IMR-90 (cell line): ENCODE measurements around the gene NOL4L. TPM values are rescaled to one million over a fixed set of nuclear protein-coding genes. Genes with fewer than 3 reads are reported as not detected.

ENCODE experiments used
- ATAC-seq: fragments of 200-7000 bp; cut with Tn5 transposase; 2 replicates; pipeline ENCODE4 v1.9.1; 2020; ENCODE audit warnings: low read depth, mild to moderate bottlenecking, moderate library complexity
- BruUV-seq: library from RNA; stranded (reverse); fragments of 400-500 nt; replicated peaks from 2 replicates; lab custom pipeline; 2021; lab: Mats Ljungman, UMichigan
- CTCF ChIA-PET: fragments of 300-600 bp; formaldehyde crosslinking; extraction: SDS; loops from one replicate; lab custom pipeline; 2021; ENCODE audit warnings: antibody characterized with exemption; lab: Yijun Ruan, JAX
- POLR2A ChIA-PET: fragments of 300-600 bp; sonication (Branson Sonifier 250); formaldehyde crosslinking; loops from one replicate; lab custom pipeline; 2022; ENCODE audit warnings: antibody characterized with exemption; ENCODE audit not compliant: unreplicated experiment; lab: Charles Lee
- DNase-seq: peaks from one replicate; pipeline ENCODE4 v3.0.0; 2013
- H2AFZ ChIP-seq: replicated peaks from 2 replicates; pipeline ENCODE3; 2013; ENCODE audit warnings: low read length, mild to moderate bottlenecking; ENCODE audit not compliant: poor library complexity
- H2AK5ac ChIP-seq: 2 replicates; pipeline ENCODE4 v1.6.1; 2013; ENCODE audit warnings: low read depth, low read length, inconsistent platforms
- H2AK9ac ChIP-seq: replicated peaks from 2 replicates; pipeline ENCODE3; 2013; ENCODE audit warnings: mild to moderate bottlenecking, low read depth, low read length, moderate library complexity; ENCODE audit not compliant: poor library complexity
- H2BK120ac ChIP-seq: 2 replicates; pipeline ENCODE4 v1.6.1; 2013; ENCODE audit warnings: low read depth, low read length, inconsistent platforms
- H2BK15ac ChIP-seq: 3 replicates; pipeline ENCODE4 v1.6.1; 2013; ENCODE audit warnings: low read depth, low read length, inconsistent platforms
- H2BK20ac ChIP-seq: 2 replicates; pipeline ENCODE4 v1.6.1; 2013; ENCODE audit warnings: low read depth, mild to moderate bottlenecking, inconsistent platforms, low read length, moderate library complexity
- H2BK5ac ChIP-seq: 2 replicates; pipeline ENCODE4 v1.6.1; 2013; ENCODE audit warnings: mild to moderate bottlenecking, low read depth, low read length, inconsistent platforms; ENCODE audit not compliant: poor library complexity, severe bottlenecking
- H3K14ac ChIP-seq: replicated peaks from 2 replicates; pipeline ENCODE4 v1.6.1; 2013; ENCODE audit warnings: low read depth, low read length, inconsistent platforms
- H3K18ac ChIP-seq: 2 replicates; pipeline ENCODE4 v1.6.1; 2013; ENCODE audit warnings: low read depth, low read length, control low read depth
- H3K23ac ChIP-seq: 2 replicates; pipeline ENCODE4 v1.6.1; 2013; ENCODE audit warnings: low read depth, low read length, inconsistent platforms
- H3K27ac ChIP-seq: 2 replicates; pipeline ENCODE4 v1.5.1; 2013; ENCODE audit warnings: mild to moderate bottlenecking, control low read depth, low read length; ENCODE audit not compliant: insufficient read depth
- H3K27me3 ChIP-seq: 2 replicates; pipeline ENCODE4 v1.6.1; 2013; ENCODE audit warnings: low read length; ENCODE audit not compliant: control insufficient read depth, insufficient read depth
- H3K36me3 ChIP-seq: 2 replicates; pipeline ENCODE4 v1.6.1; 2013; ENCODE audit warnings: low read length, mixed read lengths; ENCODE audit not compliant: control insufficient read depth, insufficient read depth
- H3K4ac ChIP-seq: 2 replicates; pipeline ENCODE4 v1.6.1; 2013; ENCODE audit warnings: low read depth, low read length, inconsistent platforms
- H3K4me1 ChIP-seq: 2 replicates; pipeline ENCODE4 v1.6.1; 2013; ENCODE audit warnings: low read length, mixed read lengths; ENCODE audit not compliant: control insufficient read depth, insufficient read depth
- H3K4me2 ChIP-seq: 2 replicates; pipeline ENCODE4 v1.6.1; 2013; ENCODE audit warnings: low read depth, mild to moderate bottlenecking, control low read depth, low read length, moderate library complexity
- H3K4me3 ChIP-seq: 2 replicates; pipeline ENCODE4 v1.5.1; 2013; ENCODE audit warnings: low read depth, mild to moderate bottlenecking, control low read depth, low read length, moderate library complexity; ENCODE audit not compliant: insufficient read depth
- H3K56ac ChIP-seq: 2 replicates; pipeline ENCODE4 v1.6.1; 2013; ENCODE audit warnings: low read length, inconsistent platforms; ENCODE audit not compliant: insufficient read depth; ENCODE audit errors: extremely low read depth
- H3K79me1 ChIP-seq, 2 experiments: 2 replicates each; pipeline ENCODE4 v1.6.1; 2013; ENCODE audit warnings: low read length in 2 of 2, inconsistent platforms in 1 of 2, low read depth in 1 of 2
- H3K9ac ChIP-seq: 2 replicates; pipeline ENCODE4 v1.6.1; 2013; ENCODE audit warnings: low read depth, low read length, control low read depth
- H3K9me1 ChIP-seq: 2 replicates; pipeline ENCODE4 v1.6.1; 2013; ENCODE audit warnings: low read length, inconsistent platforms; ENCODE audit not compliant: insufficient read depth
- H3K9me3 ChIP-seq: 2 replicates; pipeline ENCODE4 v1.6.1; 2013; ENCODE audit warnings: low read length; ENCODE audit not compliant: control insufficient read depth, insufficient read depth
- H4K20me1 ChIP-seq: 2 replicates; pipeline ENCODE4 v1.6.1; 2013; ENCODE audit warnings: low read length, inconsistent platforms; ENCODE audit not compliant: insufficient read depth
- H4K5ac ChIP-seq: 2 replicates; pipeline ENCODE4 v1.6.1; 2013; ENCODE audit warnings: mild to moderate bottlenecking, low read depth, low read length, control low read depth
- H4K8ac ChIP-seq, 2 experiments: 2 replicates each; pipeline ENCODE4 v1.6.1; 2013; ENCODE audit warnings: low read depth in 2 of 2, low read length in 2 of 2, control low read depth in 1 of 2, inconsistent platforms in 1 of 2
- H4K91ac ChIP-seq: 2 replicates; pipeline ENCODE4 v1.6.1; 2013; ENCODE audit warnings: low read depth, low read length, inconsistent platforms; ENCODE audit not compliant: insufficient read depth
- POLR2A ChIP-seq: IDR thresholded peaks from 2 replicates; pipeline ENCODE4 v1.6.1; 2012; ENCODE audit warnings: mild to moderate bottlenecking, low read depth, low read length
- WGBS, 2 experiments: methylation state at CpG; one replicate each; pipeline versions ENCODE4 v1.1.5 to v1.1.7; 2013; ENCODE audit warnings: missing lambda C conversion rate in 2 of 2; ENCODE audit not compliant: insufficient read length in 1 of 2; ENCODE audit errors: extremely low coverage in 2 of 2; 5-methylcytosine and 5-hydroxymethylcytosine counted together
- dilution Hi-C: fragments of 300-500 bp; cut with HindIII; formaldehyde crosslinking; loops from one replicate; pipeline ENCODE4 v1.14.3; 2018; ENCODE audit warnings: low sequenced_read_pairs; ENCODE audit not compliant: unreplicated experiment
- in situ Hi-C: fragments of 300-500 bp; cut with MboI; formaldehyde crosslinking; loops from 3 replicates; pipeline ENCODE4 v1.14.3; 2019; ENCODE audit warnings: low sequenced_read_pairs, inconsistent platforms, mixed read lengths
- intact Hi-C: fragments of 100-400 bp; cut with micrococcal nuclease; formaldehyde crosslinking; loops from 2 replicates; pipeline ENCODE4 v1.10.0; 2022
- polyA plus RNA-seq, 3 experiments: library from polyadenylated mRNA; depleted of rRNA; stranded (reverse); fragments of >200 nt; gene quantifications; 2 replicates each; pipeline ENCODE4 v1.2.3, GENCODE V29; 2012; ENCODE audit warnings: low replicate concordance in 1 of 3
- total RNA-seq: library from RNA; depleted of rRNA; stranded (reverse); fragments of >200 nt; gene quantifications from 2 replicates; pipeline ENCODE4 v1.2.3, GENCODE V29; 2012

NOL4L gene
- total and polyA plus RNA-seq, 2 of the 4 experiments (the other 2 are of a cell fraction) = 4.7 to 13.3 TPM

DNA sequence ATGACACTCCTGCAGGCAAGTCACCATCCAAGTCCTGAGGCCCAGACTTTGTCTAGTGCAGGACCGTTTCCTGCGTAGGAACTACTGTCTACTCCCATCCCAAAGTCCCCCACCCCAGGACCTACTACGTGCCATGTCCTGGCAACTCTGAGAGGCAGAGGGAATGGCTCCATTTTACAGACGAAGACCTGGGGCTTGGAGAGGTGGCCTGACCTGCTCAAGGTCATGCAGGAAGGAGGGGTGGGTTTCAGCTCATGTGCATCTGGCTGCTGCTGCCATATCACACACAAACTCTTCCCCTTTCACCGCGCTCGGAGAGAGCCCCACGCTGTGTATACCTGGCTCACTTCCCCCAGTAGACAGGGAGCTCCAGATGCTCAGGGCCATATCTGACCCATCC is 1.2 kb upstream of the NOL4L start:
- no peak overlapping the region for H3K56ac ChIP-seq
- H3K9me1 ChIP-seq = peaks cover 10% of the 10 kb centered on the region; the same call in 1 of the 2 replicates
- intact Hi-C loops = no loop called here
- no peak overlapping the region for H2AK5ac ChIP-seq
- no peak overlapping the region for H3K27ac ChIP-seq
- no peak for TF ChIP-seq POLR2A
- BruUV-seq = no TSS peak
- no peak overlapping the region for H2BK15ac ChIP-seq
- no peak overlapping the region for H4K8ac ChIP-seq
- H3K79me1 ChIP-seq = no peaks in the 10 kb centered on the region
- H3K4me2 ChIP-seq = no peak overlapping the region
- H3K4me1 ChIP-seq = peaks cover 5% of the 10 kb centered on the region; the same call in 1 of the 2 replicates
- H2BK5ac ChIP-seq = no peak overlapping the region
- POLR2A ChIA-PET = no interaction called here
- WGBS, 2 experiments = no CpG with 5 or more reads among the region's 8 CpGs
- H4K91ac ChIP-seq = no peak overlapping the region
- no peak overlapping the region for H3K9ac ChIP-seq
- in situ Hi-C loops = no loop called here
- H3K14ac ChIP-seq = no peak overlapping the region
- no peaks in the 10 kb centered on the region; the same call in 1 of the 2 replicates for H4K20me1 ChIP-seq
- ATAC-seq (no peak), DNase-seq (no peak)
- no peak overlapping the region for H4K5ac ChIP-seq
- dilution Hi-C loops = no loop called here
- CTCF ChIA-PET = no interaction called here
- H2BK120ac ChIP-seq = no peak overlapping the region
- no peak overlapping the region for H3K23ac ChIP-seq
- H3K18ac ChIP-seq = no peak overlapping the region
- H3K9me3 ChIP-seq = no peaks in the 10 kb centered on the region
- no peak overlapping the region for H2AK9ac ChIP-seq
- no peak overlapping the region for H3K4me3 ChIP-seq
- no peak overlapping the region for H2BK20ac ChIP-seq
- no peaks in the 10 kb centered on the region for H3K36me3 ChIP-seq
- no peak overlapping the region for H3K4ac ChIP-seq
- H2AFZ ChIP-seq = peak overlapping the region; percentile 53
- peaks cover 26% of the 10 kb centered on the region for H3K27me3 ChIP-seq
